Stimulated activated naive CD8-positive, alpha-beta T cell treated with anti-CD3 and anti-CD28 coated beads, Interleukin-15, Interleukin-2, amounts not matched to agents 100 ng/mL and 50 ng/mL, for 24 hours (primary cell): ENCODE results near the gene COL26A1.

Source experiments
- H3K27ac Mint-ChIP-seq: one replicate; pipeline ENCODE4 v1.8.0; 2021; ENCODE audit warnings: mild to moderate bottlenecking, mixed read lengths
- H3K27me3 Mint-ChIP-seq: one replicate; pipeline ENCODE4 v1.8.0; 2021; ENCODE audit warnings: mixed read lengths
- H3K36me3 Mint-ChIP-seq: one replicate; pipeline ENCODE4 v1.8.0; 2021; ENCODE audit warnings: low read depth, mixed read lengths
- H3K4me1 Mint-ChIP-seq: one replicate; pipeline ENCODE4 v1.8.0; 2021; ENCODE audit warnings: low read depth, mixed read lengths
- H3K4me3 Mint-ChIP-seq: one replicate; pipeline ENCODE4 v1.8.0; 2021; ENCODE audit warnings: mild to moderate bottlenecking, mixed read lengths
- H3K9me3 Mint-ChIP-seq: one replicate; pipeline ENCODE4 v1.8.0; 2021; ENCODE audit warnings: mixed read lengths

The COL26A1 gene

GRCh38 chr7:101605611-101606497 lies 243.2 kb downstream of the COL26A1 start:
- Mint-ChIP-seq H3K27ac (no peak overlapping the region), H3K4me3 (no peak overlapping the region), H3K27me3 (no peaks in the 10 kb centered on the region), H3K36me3 (no peaks in the 10 kb centered on the region), H3K9me3 (no peaks in the 10 kb centered on the region), H3K4me1 (no peaks in the 10 kb centered on the region)

GRCh38 chr7:101606498-101606923 lies 243.8 kb downstream of the COL26A1 start:
- Mint-ChIP-seq H3K4me3 (no peak overlapping the region), H3K36me3 (no peaks in the 10 kb centered on the region), H3K27me3 (no peaks in the 10 kb centered on the region), H3K9me3 (no peaks in the 10 kb centered on the region), H3K27ac (no peak overlapping the region), H3K4me1 (no peaks in the 10 kb centered on the region)
